Immature natural killer cell (primary cell): Measurements from ENCODE around the gene PBX1. TPM values are rescaled to one million over a fixed set of nuclear protein-coding genes. Genes with fewer than 3 reads are reported as not detected.
A peak's percentile ranks its signal among the peaks of the same experiment; 100 is the strongest.

Experiments
- DNase-seq, 3 donors: peaks; one replicate each; pipeline ENCODE4 v3.0.0; 2022; ENCODE audit warnings: mixed read lengths in 1 of 3
- H3K27ac Mint-ChIP-seq, 6 donors: one replicate each; pipeline ENCODE4 v1.8.0; 2020; ENCODE audit warnings: mixed read lengths in 6 of 6, mild to moderate bottlenecking in 5 of 6, inconsistent platforms in 4 of 6, moderate library complexity in 3 of 6
- H3K27me3 Mint-ChIP-seq, 3 donors: one replicate each; pipeline ENCODE4 v1.8.0; 2020 to 2021; ENCODE audit warnings: low read depth in 3 of 3, mild to moderate bottlenecking in 3 of 3, mixed read lengths in 3 of 3, moderate library complexity in 3 of 3, inconsistent platforms in 1 of 3
- H3K36me3 Mint-ChIP-seq, 3 donors: one replicate each; pipeline ENCODE4 v1.8.0; 2020; ENCODE audit warnings: mixed read lengths in 3 of 3, inconsistent platforms in 2 of 3, mild to moderate bottlenecking in 2 of 3
- H3K4me1 Mint-ChIP-seq, 2 donors: one replicate each; pipeline ENCODE4 v1.8.0; 2020; ENCODE audit warnings: inconsistent platforms in 2 of 2, mild to moderate bottlenecking in 2 of 2, mixed read lengths in 2 of 2, moderate library complexity in 1 of 2
- H3K4me3 Mint-ChIP-seq, 5 donors: one replicate each; pipeline ENCODE4 v1.8.0; 2020; ENCODE audit warnings: mild to moderate bottlenecking in 5 of 5, mixed read lengths in 5 of 5, inconsistent platforms in 3 of 5, moderate library complexity in 3 of 5
- H3K9me3 Mint-ChIP-seq, 6 donors: one replicate each; pipeline ENCODE4 v1.8.0; 2020; ENCODE audit warnings: mild to moderate bottlenecking in 6 of 6, mixed read lengths in 6 of 6, inconsistent platforms in 4 of 6, moderate library complexity in 3 of 6
- polyA plus RNA-seq, 3 donors: library from polyadenylated mRNA; unstranded; fragments of 300-500 nt; fragmentation: Illumina TruSeq; gene quantifications; one replicate each; pipeline ENCODE4 v1.2.3, GENCODE V29; 2021

Gene PBX1
- polyA plus RNA-seq, 3 donors from 2014 or later, result 0.40 to 0.72 TPM; not detected in 1

- Mint-ChIP-seq H3K36me3 (no peaks in the 10 kb centered on the region), H3K4me3 (no peak overlapping the region), H3K4me1 (no peaks in the 10 kb centered on the region), H3K27me3 (peaks cover 1 to 9% (median 4%) of the 10 kb centered on the region in 3 donors), H3K9me3 (no peaks in the 10 kb centered on the region), H3K27ac (no peak overlapping the region)
- DNase-seq, result no peak
Measured at GRCh38 chr1:164571333-164571732, 12.3 kb downstream of the PBX1 start.

- DNase-seq, result no peak
- Mint-ChIP-seq H3K9me3 (no peaks in the 10 kb centered on the region), H3K27ac (no peak overlapping the region), H3K27me3 (peaks cover 1 to 6% (median 4%) of the 10 kb centered on the region in 3 donors), H3K4me1 (no peaks in the 10 kb centered on the region), H3K36me3 (no peaks in the 10 kb centered on the region), H3K4me3 (no peak overlapping the region)
Measured at GRCh38 chr1:164575356-164575886, 16.4 kb downstream of the PBX1 start.

- H3K4me1 Mint-ChIP-seq, result no peaks in the 10 kb centered on the region
- peaks cover 1 to 4% (median 3%) of the 10 kb centered on the region in 3 donors for H3K27me3 Mint-ChIP-seq
- no peaks in the 10 kb centered on the region for H3K9me3 Mint-ChIP-seq
- no peaks in the 10 kb centered on the region for H3K36me3 Mint-ChIP-seq
- no peak for DNase-seq
- no peak overlapping the region for H3K27ac Mint-ChIP-seq
- no peak overlapping the region for H3K4me3 Mint-ChIP-seq
Measured at GRCh38 chr1:164576291-164577271, 17.6 kb downstream of the PBX1 start.

GRCh38 chr1:164577291-164577690, 18.3 kb downstream of the PBX1 start:
- Mint-ChIP-seq H3K4me3 (no peak overlapping the region), H3K9me3 (no peaks in the 10 kb centered on the region), H3K4me1 (no peaks in the 10 kb centered on the region), H3K27me3 (peaks cover 1 to 4% (median 3%) of the 10 kb centered on the region in 3 donors), H3K36me3 (no peaks in the 10 kb centered on the region), H3K27ac (no peak overlapping the region)
- no peak for DNase-seq

GRCh38 chr1:164578479-164579200, 19.7 kb downstream of the PBX1 start:
- Mint-ChIP-seq H3K27ac (no peak overlapping the region), H3K36me3 (no peaks in the 10 kb centered on the region), H3K27me3 (peaks cover 1 to 6% (median 2%) of the 10 kb centered on the region in 3 donors), H3K9me3 (no peaks in the 10 kb centered on the region), H3K4me3 (no peak overlapping the region), H3K4me1 (no peaks in the 10 kb centered on the region)
- no peak for DNase-seq

- H3K9me3 Mint-ChIP-seq, result no peaks in the 10 kb centered on the region
- no peak for DNase-seq
Measured at GRCh38 chr1:164579381-164579780, 20.4 kb downstream of the PBX1 start.

GRCh38 chr1:164581762-164582161, 22.8 kb downstream of the PBX1 start:
- Mint-ChIP-seq H3K9me3 (no peaks in the 10 kb centered on the region), H3K4me1 (no peaks in the 10 kb centered on the region), H3K27ac (no peak overlapping the region), H3K27me3 (peaks cover 0 to 7% (median 5%) of the 10 kb centered on the region in 3 donors), H3K4me3 (no peak overlapping the region), H3K36me3 (no peaks in the 10 kb centered on the region)
- no peak for DNase-seq

More at GRCh38 chr1:164579381-164579780, 20.4 kb downstream of the PBX1 start:
- Mint-ChIP-seq H3K4me1 (no peaks in the 10 kb centered on the region), H3K27ac (no peak overlapping the region), H3K4me3 (no peak overlapping the region), H3K27me3 (peaks cover 0 to 6% (median 3%) of the 10 kb centered on the region in 3 donors), H3K36me3 (no peaks in the 10 kb centered on the region)

GRCh38 chr1:164583196-164583595, 24.2 kb downstream of the PBX1 start:
- no peaks in the 10 kb centered on the region for H3K9me3 Mint-ChIP-seq
- H3K4me1 Mint-ChIP-seq, result no peaks in the 10 kb centered on the region
- peaks cover 4 to 10% (median 8%) of the 10 kb centered on the region in 3 donors for H3K27me3 Mint-ChIP-seq
- no peak overlapping the region for H3K4me3 Mint-ChIP-seq
- H3K27ac Mint-ChIP-seq, result no peak overlapping the region
- H3K36me3 Mint-ChIP-seq, result no peaks in the 10 kb centered on the region
- DNase-seq, result no peak

- H3K27ac Mint-ChIP-seq, result peak overlapping the region in 1 of 6 donors; percentile 43
- H3K4me3 Mint-ChIP-seq, result no peak overlapping the region
- no peaks in the 10 kb centered on the region for H3K4me1 Mint-ChIP-seq
- H3K9me3 Mint-ChIP-seq, result no peaks in the 10 kb centered on the region
- H3K36me3 Mint-ChIP-seq, result no peaks in the 10 kb centered on the region
- H3K27me3 Mint-ChIP-seq, result peaks cover 4 to 10% (median 8%) of the 10 kb centered on the region in 3 donors
- DNase-seq, result no peak
Measured at GRCh38 chr1:164583835-164584539, 25.0 kb downstream of the PBX1 start.

GRCh38 chr1:164586591-164586990, 27.6 kb downstream of the PBX1 start:
- Mint-ChIP-seq H3K27me3 (peaks cover 8 to 22% (median 13%) of the 10 kb centered on the region in 3 donors), H3K27ac (no peak overlapping the region), H3K4me1 (no peaks in the 10 kb centered on the region), H3K36me3 (no peaks in the 10 kb centered on the region), H3K9me3 (no peaks in the 10 kb centered on the region), H3K4me3 (no peak overlapping the region)
- no peak for DNase-seq

GRCh38 chr1:164587617-164588501, 28.9 kb downstream of the PBX1 start:
- no peak overlapping the region for H3K4me3 Mint-ChIP-seq
- H3K4me1 Mint-ChIP-seq, result no peaks in the 10 kb centered on the region
- no peaks in the 10 kb centered on the region for H3K36me3 Mint-ChIP-seq
- H3K27me3 Mint-ChIP-seq, result peaks cover 8 to 22% (median 11%) of the 10 kb centered on the region in 3 donors
- no peak overlapping the region for H3K27ac Mint-ChIP-seq
- no peaks in the 10 kb centered on the region for H3K9me3 Mint-ChIP-seq
- DNase-seq, result no peak

GRCh38 chr1:164588516-164589341, 29.7 kb downstream of the PBX1 start:
- Mint-ChIP-seq H3K9me3 (no peaks in the 10 kb centered on the region), H3K4me3 (peak overlapping the region in 1 of 5 donors; percentile 9), H3K4me1 (no peaks in the 10 kb centered on the region), H3K27me3 (peaks cover 8 to 22% (median 11%) of the 10 kb centered on the region in 3 donors), H3K27ac (no peak overlapping the region), H3K36me3 (no peaks in the 10 kb centered on the region)
- no peak for DNase-seq
